ENCODE data around the gene ISOC1. TPM values are rescaled to one million over a fixed set of nuclear protein-coding genes. Genes with fewer than 3 reads are reported as not detected.
A peak's percentile ranks its signal among the peaks of the same experiment; 100 is the strongest.

ISOC1 gene
- polyA plus RNA-seq (2013, experiment 1 of 2), result 15.9 TPM
- polyA plus RNA-seq (2013, experiment 2 of 2), result 15.8 TPM

- WGBS, 2 experiments (ENCODE audit: insufficient coverage in 2 of 2), result 0 to 2% methylated on average over 58 to 81 of the region's 87 CpGs
- H3K36me3 ChIP-seq (ENCODE audit: control insufficient read depth, insufficient read depth, low read length), result no peaks in the 10 kb centered on the region
- H3K4me1 ChIP-seq (ENCODE audit: control insufficient read depth, insufficient read depth, low read length, poor library complexity, severe bottlenecking), result peaks cover 9% of the 10 kb centered on the region
- H3K27ac ChIP-seq (ENCODE audit: low read depth, low read length, severe bottlenecking), result no peak within 1 kb of the TSS
- no peaks in the 10 kb centered on the region for H3K9me3 ChIP-seq (ENCODE audit: control insufficient read depth, low read length)
- peak within 1 kb of the TSS; percentile 75 for H3K4me3 ChIP-seq (ENCODE audit: extremely low read depth, insufficient read depth, low read length, poor library complexity, severe bottlenecking)
Measured at GRCh38 chr5:129094087-129094923, at the start of gene ISOC1. Gene ISOC1, plus strand, starts transcription at chr5:129094749. Its CDS starts 18 bp downstream, at chr5:129094767.

DNA sequence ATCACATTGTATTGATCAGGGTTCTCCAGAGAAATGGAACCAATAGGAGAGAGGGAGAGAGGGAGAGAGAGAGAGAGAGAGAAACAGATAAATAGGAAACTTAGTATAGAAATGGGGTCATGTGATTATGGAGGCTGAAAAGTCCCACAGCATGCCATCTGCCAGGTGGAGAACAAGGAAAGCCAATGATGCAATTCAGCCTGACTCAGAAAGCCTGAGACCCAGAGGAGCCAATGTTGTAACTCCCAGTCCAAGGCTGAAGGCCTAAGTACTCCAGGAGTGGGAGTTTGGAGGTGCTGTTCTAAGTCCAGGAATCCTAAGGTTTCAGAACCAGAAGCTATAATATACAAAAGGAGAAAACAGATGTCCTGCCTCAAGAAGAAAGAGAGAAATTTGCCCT, 48.4 kb upstream of the ISOC1 start:
- H3K4me3 ChIP-seq (ENCODE audit: extremely low read depth, insufficient read depth, low read length, poor library complexity, severe bottlenecking), result no peak overlapping the region
- no peaks in the 10 kb centered on the region for H3K4me1 ChIP-seq (ENCODE audit: control insufficient read depth, insufficient read depth, low read length, poor library complexity, severe bottlenecking)
- no peaks in the 10 kb centered on the region for H3K9me3 ChIP-seq (ENCODE audit: control insufficient read depth, low read length)

DNA sequence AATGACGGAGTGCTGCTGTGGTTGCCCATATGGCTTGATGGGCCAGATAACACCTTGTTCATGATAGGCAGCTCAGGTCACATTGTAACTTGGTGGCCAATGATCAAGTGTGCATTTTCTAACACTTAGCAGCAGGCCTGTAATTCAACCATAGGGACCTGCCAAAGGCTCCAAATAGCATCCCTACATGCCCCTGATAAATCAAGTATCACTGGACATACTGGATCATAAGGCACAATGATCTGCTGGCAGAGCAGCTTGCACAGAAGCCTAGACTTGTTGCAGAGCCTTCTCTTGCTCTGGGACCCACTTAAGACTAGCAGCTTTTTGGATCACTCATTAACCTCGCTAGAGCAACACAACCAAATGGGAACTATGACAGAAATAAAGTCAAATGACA, 46.0 kb upstream of the ISOC1 start:
- Histone ChIP-seq H3K9me3 (ENCODE audit: control insufficient read depth, low read length) (no peaks in the 10 kb centered on the region), H3K27ac (ENCODE audit: low read depth, low read length, severe bottlenecking) (no peak overlapping the region), H3K36me3 (ENCODE audit: control insufficient read depth, insufficient read depth, low read length) (no peaks in the 10 kb centered on the region), H3K4me1 (ENCODE audit: control insufficient read depth, insufficient read depth, low read length, poor library complexity, severe bottlenecking) (no peaks in the 10 kb centered on the region), H3K4me3 (ENCODE audit: extremely low read depth, insufficient read depth, low read length, poor library complexity, severe bottlenecking) (no peak overlapping the region)
- 88% methylated on average over 1 of the region's 2 CpGs; no CpG with 5 or more reads in 1 of the 2 experiments for WGBS, 2 experiments (ENCODE audit: insufficient coverage in 2 of 2)

More for the DNA sequence above, 48.4 kb upstream of the ISOC1 start:
- no peak overlapping the region for H3K27ac ChIP-seq (ENCODE audit: low read depth, low read length, severe bottlenecking)
- H3K36me3 ChIP-seq (ENCODE audit: control insufficient read depth, insufficient read depth, low read length), result no peaks in the 10 kb centered on the region

DNA sequence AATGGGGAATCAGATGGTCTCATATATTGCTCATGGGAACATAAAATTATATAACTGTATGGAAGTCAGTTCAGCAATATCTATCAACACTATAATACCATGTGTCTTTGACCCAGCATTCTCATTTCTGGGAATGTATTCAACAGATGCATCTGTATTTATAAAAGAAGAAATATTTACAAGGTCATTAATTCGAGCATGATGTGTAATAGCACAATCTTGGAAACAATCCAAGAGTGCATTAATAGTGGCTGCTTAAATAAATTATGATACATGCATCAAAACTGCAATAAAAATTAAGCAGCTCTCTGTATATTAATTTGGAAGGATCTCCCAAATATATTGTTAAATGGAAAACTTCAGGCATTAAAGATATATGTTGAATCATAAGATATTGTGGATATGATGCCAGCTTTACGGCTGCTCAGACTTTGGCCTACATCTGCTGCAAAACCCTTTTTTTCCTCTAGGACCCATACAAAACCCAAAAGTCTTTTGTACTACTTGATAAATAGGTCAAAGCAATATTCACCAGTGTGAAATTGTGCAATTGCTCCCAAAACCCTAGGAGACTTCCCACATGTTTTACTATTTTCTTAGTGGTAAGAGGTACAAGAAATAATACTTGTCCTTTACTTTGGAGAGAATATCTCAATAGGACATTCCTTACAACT, 45.3 kb upstream of the ISOC1 start:
- no peaks in the 10 kb centered on the region for H3K36me3 ChIP-seq (ENCODE audit: control insufficient read depth, insufficient read depth, low read length)
- no peak overlapping the region for H3K27ac ChIP-seq (ENCODE audit: low read depth, low read length, severe bottlenecking)
- H3K4me3 ChIP-seq (ENCODE audit: extremely low read depth, insufficient read depth, low read length, poor library complexity, severe bottlenecking), result no peak overlapping the region
- WGBS, 2 experiments (ENCODE audit: insufficient coverage in 2 of 2), result no CpG with 5 or more reads among the region's 2 CpGs
- no peaks in the 10 kb centered on the region for H3K9me3 ChIP-seq (ENCODE audit: control insufficient read depth, low read length)
- H3K4me1 ChIP-seq (ENCODE audit: control insufficient read depth, insufficient read depth, low read length, poor library complexity, severe bottlenecking), result no peaks in the 10 kb centered on the region

DNA sequence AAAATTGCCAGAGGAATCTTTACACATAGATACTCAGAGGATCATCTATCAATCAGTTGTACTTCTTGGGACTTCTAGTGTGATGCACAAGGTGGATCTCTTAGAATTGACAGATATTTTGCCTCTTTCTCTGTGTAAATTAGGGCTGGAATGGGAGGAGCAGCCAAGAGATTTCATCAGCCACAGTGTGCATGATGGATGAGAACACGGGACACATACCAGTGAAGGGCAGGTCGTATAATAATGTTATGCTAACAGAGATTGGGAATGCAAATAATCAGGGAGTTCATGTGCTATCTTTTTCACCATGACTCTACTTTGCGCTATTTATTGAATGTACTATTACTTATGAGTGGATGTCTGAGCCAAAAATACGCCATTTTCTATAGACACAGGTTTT, 43.3 kb upstream of the ISOC1 start:
- no peaks in the 10 kb centered on the region for H3K4me1 ChIP-seq (ENCODE audit: control insufficient read depth, insufficient read depth, low read length, poor library complexity, severe bottlenecking)
- H3K9me3 ChIP-seq (ENCODE audit: control insufficient read depth, low read length), result no peaks in the 10 kb centered on the region
- no peak overlapping the region for H3K27ac ChIP-seq (ENCODE audit: low read depth, low read length, severe bottlenecking)
- 72% methylated on average over 2 of the region's 4 CpGs; no CpG with 5 or more reads in 1 of the 2 experiments for WGBS, 2 experiments (ENCODE audit: insufficient coverage in 2 of 2)
- no peaks in the 10 kb centered on the region for H3K36me3 ChIP-seq (ENCODE audit: control insufficient read depth, insufficient read depth, low read length)
- no peak overlapping the region for H3K4me3 ChIP-seq (ENCODE audit: extremely low read depth, insufficient read depth, low read length, poor library complexity, severe bottlenecking)

DNA sequence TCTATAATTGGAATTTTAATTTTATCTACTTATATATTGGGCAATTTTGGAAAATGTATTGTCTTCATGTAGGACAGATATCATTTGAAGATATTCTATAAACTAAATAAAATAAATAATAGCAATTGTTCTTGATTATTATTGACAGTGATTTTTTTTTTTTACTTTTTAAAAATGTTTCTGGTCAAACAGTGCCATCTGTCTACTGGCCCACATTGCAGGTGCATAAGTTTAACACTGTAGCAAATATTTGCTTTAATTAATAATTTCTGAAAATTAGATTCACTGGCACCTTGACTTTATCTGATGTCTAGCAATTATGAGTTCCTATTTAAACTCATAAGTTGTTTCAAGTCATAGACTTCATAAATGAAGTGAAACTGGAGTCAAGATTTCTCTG, 41.1 kb upstream of the ISOC1 start:
- no peaks in the 10 kb centered on the region for H3K9me3 ChIP-seq (ENCODE audit: control insufficient read depth, low read length)
- no peak overlapping the region for H3K27ac ChIP-seq (ENCODE audit: low read depth, low read length, severe bottlenecking)
- no peaks in the 10 kb centered on the region for H3K36me3 ChIP-seq (ENCODE audit: control insufficient read depth, insufficient read depth, low read length)
- no peak overlapping the region for H3K4me3 ChIP-seq (ENCODE audit: extremely low read depth, insufficient read depth, low read length, poor library complexity, severe bottlenecking)
- no peaks in the 10 kb centered on the region for H3K4me1 ChIP-seq (ENCODE audit: control insufficient read depth, insufficient read depth, low read length, poor library complexity, severe bottlenecking)

DNA sequence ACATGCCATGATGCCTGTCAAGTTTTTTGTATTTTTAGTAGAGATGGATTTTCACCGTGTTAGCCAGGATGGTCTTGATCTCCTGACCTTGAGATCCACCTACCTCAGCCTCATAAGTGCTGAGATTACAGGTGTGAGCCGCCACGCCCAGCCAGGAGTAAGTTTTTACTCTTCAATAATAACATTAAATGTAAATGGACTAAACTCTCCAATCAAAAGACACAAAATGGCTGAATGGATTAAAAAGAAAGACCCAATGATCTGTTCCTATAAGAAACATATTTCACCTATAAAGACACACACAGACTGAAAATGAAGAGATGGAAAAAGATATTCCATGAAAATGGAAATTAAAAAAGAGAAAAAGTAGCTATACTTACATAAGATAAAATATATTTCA, 37.2 kb upstream of the ISOC1 start:
- Histone ChIP-seq H3K36me3 (ENCODE audit: control insufficient read depth, insufficient read depth, low read length) (no peaks in the 10 kb centered on the region), H3K4me3 (ENCODE audit: extremely low read depth, insufficient read depth, low read length, poor library complexity, severe bottlenecking) (no peak overlapping the region), H3K9me3 (ENCODE audit: control insufficient read depth, low read length) (no peaks in the 10 kb centered on the region), H3K4me1 (ENCODE audit: control insufficient read depth, insufficient read depth, low read length, poor library complexity, severe bottlenecking) (no peaks in the 10 kb centered on the region), H3K27ac (ENCODE audit: low read depth, low read length, severe bottlenecking) (no peak overlapping the region)
- no CpG with 5 or more reads among the region's 3 CpGs for WGBS, 2 experiments (ENCODE audit: insufficient coverage in 2 of 2)

DNA sequence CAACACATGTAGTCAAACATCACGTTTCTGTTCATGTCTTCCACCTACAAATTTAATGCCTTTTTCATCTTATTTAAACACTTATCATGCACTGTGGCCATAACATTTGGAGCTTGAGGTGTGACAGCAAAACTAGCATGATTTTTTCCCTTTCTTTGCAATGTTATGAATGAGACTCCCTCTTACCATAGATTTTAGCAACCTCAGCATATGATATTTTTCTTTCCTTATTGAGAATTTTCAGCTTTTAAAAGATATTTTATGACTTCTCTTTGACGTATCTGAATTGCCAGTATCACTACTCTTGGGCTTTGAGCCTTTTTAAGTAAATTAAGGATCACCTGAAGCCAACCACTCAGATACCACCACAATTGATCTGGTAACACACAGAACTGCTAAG, 32.7 kb upstream of the ISOC1 start:
- WGBS, 2 experiments (ENCODE audit: insufficient coverage in 2 of 2), result 71% methylated on average over 2 of the region's 2 CpGs; no CpG with 5 or more reads in 1 of the 2 experiments
- no peak overlapping the region for H3K4me3 ChIP-seq (ENCODE audit: extremely low read depth, insufficient read depth, low read length, poor library complexity, severe bottlenecking)

DNA sequence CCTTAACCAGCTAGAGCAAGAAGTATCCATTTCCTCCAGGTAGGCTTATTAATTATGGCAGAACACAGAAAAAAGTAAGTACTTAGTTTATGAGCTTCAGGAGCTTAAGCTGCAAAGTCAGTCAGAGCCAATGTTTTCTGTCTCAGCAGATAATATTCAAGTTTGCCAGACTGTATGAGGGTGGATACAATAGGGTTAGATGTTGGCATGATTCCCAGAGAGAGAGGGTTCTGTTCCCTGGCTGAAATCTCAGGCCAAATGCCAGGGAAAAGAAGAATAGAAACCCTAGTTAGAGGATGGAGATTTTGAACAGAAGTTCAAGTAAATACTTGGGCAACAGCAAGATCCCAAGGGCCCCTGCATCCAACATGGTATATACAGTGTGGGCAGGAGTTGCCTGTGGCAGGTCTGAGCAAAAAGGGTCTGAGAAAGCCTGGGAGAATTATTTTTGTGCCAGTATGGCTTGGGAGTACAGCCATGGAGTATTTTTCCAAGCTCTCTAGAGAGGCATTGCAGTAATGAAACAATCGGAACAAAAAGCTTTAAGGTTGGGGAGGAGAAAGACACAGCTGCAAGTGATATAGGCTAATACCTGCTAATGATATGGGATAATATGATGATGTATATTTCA, 31.0 kb upstream of the ISOC1 start:
- Histone ChIP-seq H3K36me3 (ENCODE audit: control insufficient read depth, insufficient read depth, low read length) (no peaks in the 10 kb centered on the region), H3K4me1 (ENCODE audit: control insufficient read depth, insufficient read depth, low read length, poor library complexity, severe bottlenecking) (no peaks in the 10 kb centered on the region), H3K4me3 (ENCODE audit: extremely low read depth, insufficient read depth, low read length, poor library complexity, severe bottlenecking) (no peak overlapping the region), H3K27ac (ENCODE audit: low read depth, low read length, severe bottlenecking) (no peak overlapping the region), H3K9me3 (ENCODE audit: control insufficient read depth, low read length) (no peaks in the 10 kb centered on the region)
- WGBS, 2 experiments (ENCODE audit: insufficient coverage in 2 of 2), result 81 to 83% methylated on average over 1 of the region's 1 CpG

More for the DNA sequence above, 32.7 kb upstream of the ISOC1 start:
- Histone ChIP-seq H3K36me3 (ENCODE audit: control insufficient read depth, insufficient read depth, low read length) (no peaks in the 10 kb centered on the region), H3K27ac (ENCODE audit: low read depth, low read length, severe bottlenecking) (no peak overlapping the region), H3K4me1 (ENCODE audit: control insufficient read depth, insufficient read depth, low read length, poor library complexity, severe bottlenecking) (no peaks in the 10 kb centered on the region), H3K9me3 (ENCODE audit: control insufficient read depth, low read length) (no peaks in the 10 kb centered on the region)

GRCh38 chr5:129065721-129066120, 28.8 kb upstream of the ISOC1 start:
- Histone ChIP-seq H3K36me3 (ENCODE audit: control insufficient read depth, insufficient read depth, low read length) (no peaks in the 10 kb centered on the region), H3K9me3 (ENCODE audit: control insufficient read depth, low read length) (no peaks in the 10 kb centered on the region), H3K27ac (ENCODE audit: low read depth, low read length, severe bottlenecking) (no peak overlapping the region), H3K4me3 (ENCODE audit: extremely low read depth, insufficient read depth, low read length, poor library complexity, severe bottlenecking) (no peak overlapping the region), H3K4me1 (ENCODE audit: control insufficient read depth, insufficient read depth, low read length, poor library complexity, severe bottlenecking) (no peaks in the 10 kb centered on the region)
- 86 to 88% methylated on average over 1 to 2 of the region's 2 CpGs for WGBS, 2 experiments (ENCODE audit: insufficient coverage in 2 of 2)

DNA sequence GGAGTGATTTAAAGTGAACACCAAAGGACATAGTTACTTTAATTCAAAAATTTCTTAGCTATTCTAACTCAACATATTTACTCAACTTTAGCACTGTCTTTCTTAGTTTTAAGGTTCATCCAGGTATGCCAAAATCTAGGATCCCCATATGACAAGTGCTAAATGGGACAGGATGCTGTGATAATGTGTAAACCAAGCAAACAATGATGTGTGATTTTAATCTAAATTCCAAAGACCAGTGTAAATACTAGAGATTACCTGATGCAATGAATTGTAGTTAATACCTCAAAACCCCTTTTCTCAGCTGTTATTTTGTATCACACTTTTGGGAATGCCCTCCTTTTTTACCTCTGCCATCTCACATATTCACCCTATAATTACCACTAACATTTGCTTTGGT, 26.8 kb upstream of the ISOC1 start:
- no peak overlapping the region for H3K27ac ChIP-seq (ENCODE audit: low read depth, low read length, severe bottlenecking)
- no peaks in the 10 kb centered on the region for H3K36me3 ChIP-seq (ENCODE audit: control insufficient read depth, insufficient read depth, low read length)
- H3K4me3 ChIP-seq (ENCODE audit: extremely low read depth, insufficient read depth, low read length, poor library complexity, severe bottlenecking), result no peak overlapping the region
- H3K9me3 ChIP-seq (ENCODE audit: control insufficient read depth, low read length), result no peaks in the 10 kb centered on the region
- H3K4me1 ChIP-seq (ENCODE audit: control insufficient read depth, insufficient read depth, low read length, poor library complexity, severe bottlenecking), result no peaks in the 10 kb centered on the region
